ENCODE data around the gene RBBP8NL. TPM values are rescaled to one million over a fixed set of nuclear protein-coding genes. Genes with fewer than 3 reads are reported as not detected.

Gene RBBP8NL
- total and polyA plus RNA-seq, 2 experiments from 2014 or later = 0.10 to 1.1 TPM

DNA sequence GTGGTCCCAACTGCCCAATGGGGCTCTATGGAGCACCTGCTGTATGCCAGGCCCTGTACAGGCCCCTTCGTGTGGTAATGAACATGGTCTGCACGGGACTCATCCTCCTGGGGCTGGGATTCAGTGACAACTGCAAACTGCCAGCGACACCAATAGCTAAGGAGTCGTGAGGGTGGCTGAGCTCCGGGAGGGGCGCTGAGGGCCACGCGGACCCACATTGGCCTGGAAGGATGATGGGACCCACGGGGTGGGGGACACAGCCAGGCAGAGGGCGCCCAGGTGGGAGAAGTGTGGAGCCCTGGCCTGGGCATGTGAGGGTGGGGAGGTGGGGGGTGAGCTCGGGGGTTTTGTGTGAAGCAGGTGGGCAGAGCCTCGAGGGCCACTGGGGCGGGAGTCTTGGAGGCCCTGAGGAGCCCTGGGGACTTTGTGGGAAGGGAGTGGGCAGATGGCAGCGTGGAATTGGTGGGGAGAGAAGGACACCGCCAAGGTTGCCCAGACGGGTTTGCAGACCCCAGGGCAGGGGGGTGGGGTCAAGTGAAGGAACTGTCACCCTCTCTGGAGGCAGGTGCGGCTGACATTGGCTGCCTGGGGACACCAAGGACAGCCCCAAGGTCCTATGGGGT is 26.0 kb upstream of the RBBP8NL start:
- Mint-ChIP-seq H3K4me3 (no peak overlapping the region), H3K9me3 (no peaks in the 10 kb centered on the region), H3K27ac (no peak overlapping the region), H3K27me3 (ENCODE audit: insufficient read depth, low read depth, poor library complexity) (peaks cover 7% of the 10 kb centered on the region), H3K36me3 (ENCODE audit: low read depth) (no peaks in the 10 kb centered on the region), H3K4me1 (peaks cover 4% of the 10 kb centered on the region)
- DNase-seq (ENCODE audit: low spot score) (no peak), ATAC-seq (no peak)
- Histone ChIP-seq H3K4me3 (no peak overlapping the region), H3K4me2 (no peak overlapping the region), H3K36me3 (ENCODE audit: insufficient read depth) (no peaks in the 10 kb centered on the region), H4K20me1 (replicated peaks; ENCODE audit: insufficient read depth) (no peaks in the 10 kb centered on the region), H3K4me1 (ENCODE audit: insufficient read depth) (no peaks in the 10 kb centered on the region), H3K79me2 (replicated peaks; ENCODE audit: insufficient read depth) (no peaks in the 10 kb centered on the region), H3K27me3 (ENCODE audit: insufficient read depth) (no peaks in the 10 kb centered on the region), H3K27ac (ENCODE audit: low read depth) (no peak overlapping the region), H3K9me2 (ENCODE audit: insufficient read depth) (no peaks in the 10 kb centered on the region), H3F3A (replicated peaks; ENCODE audit: low read depth) (0 out of 2 replicates have a peak, but pooled peaks cover 2% of the 10 kb centered on the region), H2AFZ (no peak overlapping the region)
- TF ChIP-seq, protein P1, sequence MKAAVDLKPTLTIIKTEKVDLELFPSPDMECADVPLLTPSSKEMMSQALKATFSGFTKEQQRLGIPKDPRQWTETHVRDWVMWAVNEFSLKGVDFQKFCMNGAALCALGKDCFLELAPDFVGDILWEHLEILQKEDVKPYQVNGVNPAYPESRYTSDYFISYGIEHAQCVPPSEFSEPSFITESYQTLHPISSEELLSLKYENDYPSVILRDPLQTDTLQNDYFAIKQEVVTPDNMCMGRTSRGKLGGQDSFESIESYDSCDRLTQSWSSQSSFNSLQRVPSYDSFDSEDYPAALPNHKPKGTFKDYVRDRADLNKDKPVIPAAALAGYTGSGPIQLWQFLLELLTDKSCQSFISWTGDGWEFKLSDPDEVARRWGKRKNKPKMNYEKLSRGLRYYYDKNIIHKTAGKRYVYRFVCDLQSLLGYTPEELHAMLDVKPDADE (IDR thresholded peaks at IDR 0.05) = no peak
- TF ChIP-seq JUNB (IDR thresholded peaks at IDR 0.05; ENCODE audit: unreplicated experiment) (no peak), CREB1 (CRISPR knock-in tag; IDR thresholded peaks at IDR 0.05; ENCODE audit: low read depth) (no peak), ZNF114 (CRISPR knock-in tag; IDR thresholded peaks at IDR 0.05) (no peak), EZH2phosphoT487 (IDR thresholded peaks at IDR 0.05; ENCODE audit: unreplicated experiment) (no peak), NANOG (IDR thresholded peaks at IDR 0.05; ENCODE audit: borderline replicate concordance) (no peak), POLR2AphosphoS5 (IDR thresholded peaks at IDR 0.05; ENCODE audit: low read depth) (no peak), ZNF331 (CRISPR knock-in tag; IDR thresholded peaks at IDR 0.05; ENCODE audit: low read depth) (no peak), STAT1 (IDR thresholded peaks at IDR 0.05; ENCODE audit: unreplicated experiment) (no peak), EZH2 (IDR thresholded peaks at IDR 0.05; ENCODE audit: low read depth, unreplicated experiment) (no peak)
- TF ChIP-seq, protein P2, sequence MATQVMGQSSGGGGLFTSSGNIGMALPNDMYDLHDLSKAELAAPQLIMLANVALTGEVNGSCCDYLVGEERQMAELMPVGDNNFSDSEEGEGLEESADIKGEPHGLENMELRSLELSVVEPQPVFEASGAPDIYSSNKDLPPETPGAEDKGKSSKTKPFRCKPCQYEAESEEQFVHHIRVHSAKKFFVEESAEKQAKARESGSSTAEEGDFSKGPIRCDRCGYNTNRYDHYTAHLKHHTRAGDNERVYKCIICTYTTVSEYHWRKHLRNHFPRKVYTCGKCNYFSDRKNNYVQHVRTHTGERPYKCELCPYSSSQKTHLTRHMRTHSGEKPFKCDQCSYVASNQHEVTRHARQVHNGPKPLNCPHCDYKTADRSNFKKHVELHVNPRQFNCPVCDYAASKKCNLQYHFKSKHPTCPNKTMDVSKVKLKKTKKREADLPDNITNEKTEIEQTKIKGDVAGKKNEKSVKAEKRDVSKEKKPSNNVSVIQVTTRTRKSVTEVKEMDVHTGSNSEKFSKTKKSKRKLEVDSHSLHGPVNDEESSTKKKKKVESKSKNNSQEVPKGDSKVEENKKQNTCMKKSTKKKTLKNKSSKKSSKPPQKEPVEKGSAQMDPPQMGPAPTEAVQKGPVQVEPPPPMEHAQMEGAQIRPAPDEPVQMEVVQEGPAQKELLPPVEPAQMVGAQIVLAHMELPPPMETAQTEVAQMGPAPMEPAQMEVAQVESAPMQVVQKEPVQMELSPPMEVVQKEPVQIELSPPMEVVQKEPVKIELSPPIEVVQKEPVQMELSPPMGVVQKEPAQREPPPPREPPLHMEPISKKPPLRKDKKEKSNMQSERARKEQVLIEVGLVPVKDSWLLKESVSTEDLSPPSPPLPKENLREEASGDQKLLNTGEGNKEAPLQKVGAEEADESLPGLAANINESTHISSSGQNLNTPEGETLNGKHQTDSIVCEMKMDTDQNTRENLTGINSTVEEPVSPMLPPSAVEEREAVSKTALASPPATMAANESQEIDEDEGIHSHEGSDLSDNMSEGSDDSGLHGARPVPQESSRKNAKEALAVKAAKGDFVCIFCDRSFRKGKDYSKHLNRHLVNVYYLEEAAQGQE (IDR thresholded peaks at IDR 0.05; ENCODE audit: unreplicated experiment) = no peak
- TF ChIP-seq, protein P3, sequence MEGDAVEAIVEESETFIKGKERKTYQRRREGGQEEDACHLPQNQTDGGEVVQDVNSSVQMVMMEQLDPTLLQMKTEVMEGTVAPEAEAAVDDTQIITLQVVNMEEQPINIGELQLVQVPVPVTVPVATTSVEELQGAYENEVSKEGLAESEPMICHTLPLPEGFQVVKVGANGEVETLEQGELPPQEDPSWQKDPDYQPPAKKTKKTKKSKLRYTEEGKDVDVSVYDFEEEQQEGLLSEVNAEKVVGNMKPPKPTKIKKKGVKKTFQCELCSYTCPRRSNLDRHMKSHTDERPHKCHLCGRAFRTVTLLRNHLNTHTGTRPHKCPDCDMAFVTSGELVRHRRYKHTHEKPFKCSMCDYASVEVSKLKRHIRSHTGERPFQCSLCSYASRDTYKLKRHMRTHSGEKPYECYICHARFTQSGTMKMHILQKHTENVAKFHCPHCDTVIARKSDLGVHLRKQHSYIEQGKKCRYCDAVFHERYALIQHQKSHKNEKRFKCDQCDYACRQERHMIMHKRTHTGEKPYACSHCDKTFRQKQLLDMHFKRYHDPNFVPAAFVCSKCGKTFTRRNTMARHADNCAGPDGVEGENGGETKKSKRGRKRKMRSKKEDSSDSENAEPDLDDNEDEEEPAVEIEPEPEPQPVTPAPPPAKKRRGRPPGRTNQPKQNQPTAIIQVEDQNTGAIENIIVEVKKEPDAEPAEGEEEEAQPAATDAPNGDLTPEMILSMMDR (conservative IDR thresholded peaks at IDR 0.05; ENCODE audit: low read depth in 2 of 2) = no peak
- TF ChIP-seq, protein P4, sequence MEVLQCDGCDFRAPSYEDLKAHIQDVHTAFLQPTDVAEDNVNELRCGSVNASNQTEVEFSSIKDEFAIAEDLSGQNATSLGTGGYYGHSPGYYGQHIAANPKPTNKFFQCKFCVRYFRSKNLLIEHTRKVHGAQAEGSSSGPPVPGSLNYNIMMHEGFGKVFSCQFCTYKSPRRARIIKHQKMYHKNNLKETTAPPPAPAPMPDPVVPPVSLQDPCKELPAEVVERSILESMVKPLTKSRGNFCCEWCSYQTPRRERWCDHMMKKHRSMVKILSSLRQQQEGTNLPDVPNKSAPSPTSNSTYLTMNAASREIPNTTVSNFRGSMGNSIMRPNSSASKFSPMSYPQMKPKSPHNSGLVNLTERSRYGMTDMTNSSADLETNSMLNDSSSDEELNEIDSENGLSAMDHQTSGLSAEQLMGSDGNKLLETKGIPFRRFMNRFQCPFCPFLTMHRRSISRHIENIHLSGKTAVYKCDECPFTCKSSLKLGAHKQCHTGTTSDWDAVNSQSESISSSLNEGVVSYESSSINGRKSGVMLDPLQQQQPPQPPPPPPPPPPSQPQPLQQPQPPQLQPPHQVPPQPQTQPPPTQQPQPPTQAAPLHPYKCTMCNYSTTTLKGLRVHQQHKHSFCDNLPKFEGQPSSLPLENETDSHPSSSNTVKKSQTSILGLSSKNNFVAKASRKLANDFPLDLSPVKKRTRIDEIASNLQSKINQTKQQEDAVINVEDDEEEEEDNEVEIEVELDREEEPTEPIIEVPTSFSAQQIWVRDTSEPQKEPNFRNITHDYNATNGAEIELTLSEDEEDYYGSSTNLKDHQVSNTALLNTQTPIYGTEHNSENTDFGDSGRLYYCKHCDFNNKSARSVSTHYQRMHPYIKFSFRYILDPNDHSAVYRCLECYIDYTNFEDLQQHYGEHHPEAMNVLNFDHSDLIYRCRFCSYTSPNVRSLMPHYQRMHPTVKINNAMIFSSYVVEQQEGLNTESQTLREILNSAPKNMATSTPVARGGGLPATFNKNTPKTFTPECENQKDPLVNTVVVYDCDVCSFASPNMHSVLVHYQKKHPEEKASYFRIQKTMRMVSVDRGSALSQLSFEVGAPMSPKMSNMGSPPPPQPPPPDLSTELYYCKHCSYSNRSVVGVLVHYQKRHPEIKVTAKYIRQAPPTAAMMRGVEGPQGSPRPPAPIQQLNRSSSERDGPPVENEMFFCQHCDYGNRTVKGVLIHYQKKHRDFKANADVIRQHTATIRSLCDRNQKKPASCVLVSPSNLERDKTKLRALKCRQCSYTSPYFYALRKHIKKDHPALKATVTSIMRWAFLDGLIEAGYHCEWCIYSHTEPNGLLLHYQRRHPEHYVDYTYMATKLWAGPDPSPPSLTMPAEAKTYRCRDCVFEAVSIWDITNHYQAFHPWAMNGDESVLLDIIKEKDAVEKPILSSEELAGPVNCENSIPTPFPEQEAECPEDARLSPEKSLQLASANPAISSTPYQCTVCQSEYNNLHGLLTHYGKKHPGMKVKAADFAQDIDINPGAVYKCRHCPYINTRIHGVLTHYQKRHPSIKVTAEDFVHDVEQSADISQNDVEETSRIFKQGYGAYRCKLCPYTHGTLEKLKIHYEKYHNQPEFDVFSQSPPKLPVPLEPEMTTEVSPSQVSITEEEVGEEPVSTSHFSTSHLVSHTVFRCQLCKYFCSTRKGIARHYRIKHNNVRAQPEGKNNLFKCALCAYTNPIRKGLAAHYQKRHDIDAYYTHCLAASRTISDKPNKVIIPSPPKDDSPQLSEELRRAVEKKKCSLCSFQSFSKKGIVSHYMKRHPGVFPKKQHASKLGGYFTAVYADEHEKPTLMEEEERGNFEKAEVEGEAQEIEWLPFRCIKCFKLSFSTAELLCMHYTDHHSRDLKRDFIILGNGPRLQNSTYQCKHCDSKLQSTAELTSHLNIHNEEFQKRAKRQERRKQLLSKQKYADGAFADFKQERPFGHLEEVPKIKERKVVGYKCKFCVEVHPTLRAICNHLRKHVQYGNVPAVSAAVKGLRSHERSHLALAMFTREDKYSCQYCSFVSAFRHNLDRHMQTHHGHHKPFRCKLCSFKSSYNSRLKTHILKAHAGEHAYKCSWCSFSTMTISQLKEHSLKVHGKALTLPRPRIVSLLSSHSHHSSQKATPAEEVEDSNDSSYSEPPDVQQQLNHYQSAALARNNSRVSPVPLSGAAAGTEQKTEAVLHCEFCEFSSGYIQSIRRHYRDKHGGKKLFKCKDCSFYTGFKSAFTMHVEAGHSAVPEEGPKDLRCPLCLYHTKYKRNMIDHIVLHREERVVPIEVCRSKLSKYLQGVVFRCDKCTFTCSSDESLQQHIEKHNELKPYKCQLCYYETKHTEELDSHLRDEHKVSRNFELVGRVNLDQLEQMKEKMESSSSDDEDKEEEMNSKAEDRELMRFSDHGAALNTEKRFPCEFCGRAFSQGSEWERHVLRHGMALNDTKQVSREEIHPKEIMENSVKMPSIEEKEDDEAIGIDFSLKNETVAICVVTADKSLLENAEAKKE (CRISPR knock-in tag; IDR thresholded peaks at IDR 0.05) = no peak

Measured in GM23338 (cell line).